PC-9 (cell line): ENCODE results near the gene PLAC1. TPM values are rescaled to one million over a fixed set of nuclear protein-coding genes. Genes with fewer than 3 reads are reported as not detected.

Experiments
- BruUV-seq: library from RNA; stranded (reverse); fragments of 400-500 nt; replicated peaks from 2 replicates; lab custom pipeline; 2021; lab: Mats Ljungman, UMichigan
- CTCF ChIA-PET: fragments of 300-600 bp; sonication (Branson Sonifier 250); formaldehyde crosslinking; loops from one replicate; lab custom pipeline; 2022; ENCODE audit warnings: antibody characterized with exemption; lab: Charles Lee
- POLR2A ChIA-PET: fragments of 300-600 bp; sonication (Branson Sonifier 250); formaldehyde crosslinking; loops from one replicate; lab custom pipeline; 2022; ENCODE audit warnings: antibody characterized with exemption; ENCODE audit not compliant: unreplicated experiment; lab: Charles Lee
- DNase-seq, 2 experiments: peaks; one replicate each; pipeline versions ENCODE4 v3.0.0 to v3.0.0-alpha.2; 2015 to 2022; ENCODE audit warnings: mixed read lengths in 1 of 2
- H2AFZ ChIP-seq: fragments of 200-600 bp; sonication (generic); 2 replicates; pipeline ENCODE4 v1.8.1; 2017; ENCODE audit warnings: antibody characterized with exemption
- H3F3A ChIP-seq: fragments of 200-600 bp; sonication (generic); 2 replicates; pipeline ENCODE4 v1.8.1; 2017; ENCODE audit warnings: antibody characterized with exemption, mild to moderate bottlenecking, low read depth; ENCODE audit not compliant: insufficient read depth
- H3K27ac ChIP-seq: fragments of 200-600 bp; sonication (generic); 2 replicates; pipeline ENCODE4 v1.6.1; 2016; ENCODE audit warnings: mixed run types
- H3K27me3 ChIP-seq: fragments of 200-600 bp; sonication (generic); 2 replicates; pipeline ENCODE4 v1.6.1; 2016; ENCODE audit warnings: low read depth, mixed run types; ENCODE audit not compliant: insufficient read depth
- H3K36me3 ChIP-seq: fragments of 200-600 bp; sonication (generic); 2 replicates; pipeline ENCODE4 v1.6.1; 2016; ENCODE audit warnings: low read depth, mixed run types
- H3K4me1 ChIP-seq: fragments of 200-600 bp; sonication (generic); replicated peaks from 2 replicates; pipeline ENCODE4 v1.6.1; 2016; ENCODE audit warnings: mixed run types; ENCODE audit not compliant: insufficient read depth
- H3K4me2 ChIP-seq: fragments of 200-600 bp; sonication (generic); 2 replicates; pipeline ENCODE4 v1.6.1; 2017; ENCODE audit warnings: mixed run types
- H3K4me3 ChIP-seq: fragments of 200-600 bp; sonication (generic); 2 replicates; pipeline ENCODE4 v1.6.1; 2016; ENCODE audit warnings: mixed run types
- H3K79me2 ChIP-seq: fragments of 200-600 bp; sonication (generic); 2 replicates; pipeline ENCODE4 v1.6.1; 2017; ENCODE audit warnings: low read depth, mixed run types
- H3K9me2 ChIP-seq: fragments of 200-600 bp; sonication (generic); 2 replicates; pipeline ENCODE4 v1.8.1; 2017; ENCODE audit warnings: mild to moderate bottlenecking; ENCODE audit not compliant: insufficient read depth
- H3K9me3 ChIP-seq: fragments of 200-600 bp; sonication (generic); 2 replicates; pipeline ENCODE4 v1.8.1; 2016; ENCODE audit warnings: low read depth; ENCODE audit not compliant: insufficient read depth
- H4K20me1 ChIP-seq: fragments of 200-600 bp; sonication (generic); 2 replicates; pipeline ENCODE4 v1.8.1; 2017; ENCODE audit not compliant: insufficient read depth
- CTCF ChIP-seq: fragments of 200-600 bp; sonication (generic); conservative IDR thresholded peaks from 2 replicates; pipeline ENCODE4 v1.6.1; 2017; ENCODE audit warnings: mixed run types, antibody characterized with exemption, mild to moderate bottlenecking, moderate library complexity
- EZH2 ChIP-seq: fragments of 200-600 bp; sonication (generic); IDR thresholded peaks from 2 replicates; pipeline ENCODE4 v1.8.0; 2017; ENCODE audit warnings: antibody characterized with exemption, low read depth
- intact Hi-C: fragments of 100-400 bp; cut with micrococcal nuclease; formaldehyde crosslinking; loops from one replicate; pipeline ENCODE4 v1.10.0; 2022; ENCODE audit not compliant: unreplicated experiment
- total RNA-seq: library from RNA; stranded (reverse); gene quantifications from 2 replicates; pipeline ENCODE4 v1.2.3, GENCODE V29; 2021

Gene PLAC1
- total RNA-seq, 1 experiment from 2014 or later: 2.1 TPM

GRCh38 chrX:134683351-134684005, 25.2 kb upstream of the PLAC1 start:
- Histone ChIP-seq H3K27me3 (no peaks in the 10 kb centered on the region), H3K79me2 (no peaks in the 10 kb centered on the region), H3K9me3 (no peaks in the 10 kb centered on the region), H4K20me1 (no peaks in the 10 kb centered on the region), H2AFZ (no peak overlapping the region), H3K27ac (no peak overlapping the region), H3K4me3 (no peak overlapping the region), H3K4me2 (no peak overlapping the region), H3K9me2 (no peaks in the 10 kb centered on the region), H3F3A (no peaks in the 10 kb centered on the region), H3K4me1 (peaks cover 5% of the 10 kb centered on the region; the same call in 1 of the 2 replicates), H3K36me3 (no peaks in the 10 kb centered on the region)
- no peak for DNase-seq
- intact Hi-C loops: no loop called here
- no TSS peak for BruUV-seq
- TF ChIP-seq EZH2 (no peak), CTCF (no peak)
- POLR2A ChIA-PET: no interaction called here
- CTCF ChIA-PET: no interaction called here

- ChIA-PET POLR2A (no interaction called here), CTCF (no interaction called here)
- no TSS peak for BruUV-seq
- Histone ChIP-seq H3K4me2 (no peak overlapping the region), H3K79me2 (no peaks in the 10 kb centered on the region), H3K9me2 (no peaks in the 10 kb centered on the region), H3F3A (no peaks in the 10 kb centered on the region), H3K27me3 (no peaks in the 10 kb centered on the region), H3K4me1 (peaks cover under 1% of the 10 kb centered on the region; the same call in 1 of the 2 replicates), H3K4me3 (no peak overlapping the region), H3K36me3 (no peaks in the 10 kb centered on the region), H2AFZ (no peak overlapping the region), H3K9me3 (no peaks in the 10 kb centered on the region), H4K20me1 (no peaks in the 10 kb centered on the region), H3K27ac (no peak overlapping the region)
- TF ChIP-seq EZH2: no peak
- TF ChIP-seq CTCF: no peak
- intact Hi-C loops: no loop called here
- no peak for DNase-seq
Measured at GRCh38 chrX:134682081-134682480, 23.8 kb upstream of the PLAC1 start.

- peaks cover 14% of the 10 kb centered on the region for H3K4me1 ChIP-seq
- H3K36me3 ChIP-seq: no peaks in the 10 kb centered on the region
- ChIA-PET CTCF (no interaction called here), POLR2A (interaction anchor here (0.5 kb wide), 1 partner anchor 25 kb away, joined by 7 read pairs; no protein-coding TSS in a partner anchor)
- no peak for DNase-seq
- H3K4me3 ChIP-seq: no peak overlapping the region
- BruUV-seq: no TSS peak
- H3K9me3 ChIP-seq: no peaks in the 10 kb centered on the region
- no peaks in the 10 kb centered on the region for H4K20me1 ChIP-seq
- H3K27me3 ChIP-seq: no peaks in the 10 kb centered on the region
- H3K9me2 ChIP-seq: no peaks in the 10 kb centered on the region
- no peaks in the 10 kb centered on the region for H3K79me2 ChIP-seq
- TF ChIP-seq EZH2 (no peak), CTCF (no peak)
- H3F3A ChIP-seq: no peaks in the 10 kb centered on the region; the same call in 1 of the 2 replicates
- no peak overlapping the region for H3K27ac ChIP-seq
- no peak overlapping the region for H3K4me2 ChIP-seq
- intact Hi-C loops: no loop called here
- H2AFZ ChIP-seq: no peak overlapping the region
Measured at GRCh38 chrX:134679644-134680043, 21.4 kb upstream of the PLAC1 start.
